Measurements from ENCODE around the gene GIPC1. TPM values are rescaled to one million over a fixed set of nuclear protein-coding genes. Genes with fewer than 3 reads are reported as not detected.

Gene GIPC1
- total RNA-seq, 4 donors from 2014 or later, result 135 to 217 (median 164) TPM

DNA sequence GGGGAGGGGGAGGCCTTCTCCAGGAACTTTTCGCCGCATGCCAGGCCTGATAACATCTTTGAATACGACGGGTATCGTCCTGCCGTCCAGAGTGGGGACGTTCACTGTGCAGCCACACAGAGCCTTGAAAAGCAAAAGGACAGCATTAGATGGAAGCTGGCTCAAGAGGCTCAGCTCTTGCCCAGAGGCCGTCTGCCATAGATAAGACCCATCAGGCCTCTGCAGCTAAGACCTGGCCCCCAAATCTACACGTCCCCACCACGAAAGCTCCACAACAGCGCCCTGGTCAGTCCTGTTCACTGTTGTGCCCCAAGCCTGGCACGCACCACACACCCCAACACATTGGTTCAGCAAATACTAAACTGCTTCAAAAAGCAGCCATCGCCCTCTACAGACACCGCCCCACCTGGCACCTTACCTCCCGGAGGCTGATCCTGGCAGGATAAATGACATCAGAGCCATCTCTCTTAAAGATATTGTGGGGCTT is 20.2 kb upstream of the GIPC1 start:
- H3K4me3 ChIP-seq (ENCODE audit: low read depth, poor library complexity, severe bottlenecking), result no peak overlapping the region
- TF ChIP-seq, protein P1, sequence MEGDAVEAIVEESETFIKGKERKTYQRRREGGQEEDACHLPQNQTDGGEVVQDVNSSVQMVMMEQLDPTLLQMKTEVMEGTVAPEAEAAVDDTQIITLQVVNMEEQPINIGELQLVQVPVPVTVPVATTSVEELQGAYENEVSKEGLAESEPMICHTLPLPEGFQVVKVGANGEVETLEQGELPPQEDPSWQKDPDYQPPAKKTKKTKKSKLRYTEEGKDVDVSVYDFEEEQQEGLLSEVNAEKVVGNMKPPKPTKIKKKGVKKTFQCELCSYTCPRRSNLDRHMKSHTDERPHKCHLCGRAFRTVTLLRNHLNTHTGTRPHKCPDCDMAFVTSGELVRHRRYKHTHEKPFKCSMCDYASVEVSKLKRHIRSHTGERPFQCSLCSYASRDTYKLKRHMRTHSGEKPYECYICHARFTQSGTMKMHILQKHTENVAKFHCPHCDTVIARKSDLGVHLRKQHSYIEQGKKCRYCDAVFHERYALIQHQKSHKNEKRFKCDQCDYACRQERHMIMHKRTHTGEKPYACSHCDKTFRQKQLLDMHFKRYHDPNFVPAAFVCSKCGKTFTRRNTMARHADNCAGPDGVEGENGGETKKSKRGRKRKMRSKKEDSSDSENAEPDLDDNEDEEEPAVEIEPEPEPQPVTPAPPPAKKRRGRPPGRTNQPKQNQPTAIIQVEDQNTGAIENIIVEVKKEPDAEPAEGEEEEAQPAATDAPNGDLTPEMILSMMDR (IDR thresholded peaks at IDR 0.05), result no peak
- no peak for TF ChIP-seq POLR2A (IDR thresholded peaks at IDR 0.05)
- 52 to 61% methylated on average over 15 of the region's 15 CpGs for WGBS, 2 donors
- intact Hi-C loops (cut with DNase I; ENCODE audit: low total_unique reads), result no loop called here
- no peak for DNase-seq (ENCODE audit: low spot score in 2 of 2)

DNA sequence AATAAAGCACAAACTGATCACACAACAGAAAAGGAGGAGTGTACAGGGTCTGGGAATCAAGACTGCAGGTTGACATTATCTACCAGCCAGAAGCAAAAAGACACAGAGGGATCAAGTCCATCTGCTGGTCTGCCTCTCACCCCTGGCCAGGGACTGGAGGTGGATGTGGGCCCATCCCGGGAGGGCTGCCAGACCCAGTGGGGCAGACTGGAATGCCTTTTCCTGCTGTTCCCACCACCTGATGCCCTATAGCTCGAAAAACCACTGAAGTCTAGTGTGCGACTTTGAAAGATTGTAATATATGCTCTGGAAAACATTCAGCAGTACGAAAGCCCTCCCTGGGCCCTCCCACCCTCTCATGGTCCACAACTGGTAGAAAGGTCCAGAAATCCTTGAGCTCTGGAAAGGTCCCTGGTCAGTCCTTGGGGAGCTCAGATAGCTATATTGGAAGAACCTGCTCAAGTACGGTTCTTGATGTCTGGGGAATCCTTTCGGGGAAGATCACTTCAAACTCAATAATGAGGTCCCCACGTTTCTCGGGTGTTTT is 19.6 kb upstream of the GIPC1 start:
- TF ChIP-seq, protein P1 (IDR thresholded peaks at IDR 0.05), result no peak
- no peak for TF ChIP-seq POLR2A (IDR thresholded peaks at IDR 0.05)
- WGBS, 2 donors, result 64% methylated on average over 8 of the region's 8 CpGs
- intact Hi-C loops (cut with DNase I; ENCODE audit: low total_unique reads), result no loop called here
- H3K4me3 ChIP-seq (ENCODE audit: low read depth, poor library complexity, severe bottlenecking), result no peak overlapping the region
- DNase-seq (ENCODE audit: low spot score in 2 of 2), result no peak

DNA sequence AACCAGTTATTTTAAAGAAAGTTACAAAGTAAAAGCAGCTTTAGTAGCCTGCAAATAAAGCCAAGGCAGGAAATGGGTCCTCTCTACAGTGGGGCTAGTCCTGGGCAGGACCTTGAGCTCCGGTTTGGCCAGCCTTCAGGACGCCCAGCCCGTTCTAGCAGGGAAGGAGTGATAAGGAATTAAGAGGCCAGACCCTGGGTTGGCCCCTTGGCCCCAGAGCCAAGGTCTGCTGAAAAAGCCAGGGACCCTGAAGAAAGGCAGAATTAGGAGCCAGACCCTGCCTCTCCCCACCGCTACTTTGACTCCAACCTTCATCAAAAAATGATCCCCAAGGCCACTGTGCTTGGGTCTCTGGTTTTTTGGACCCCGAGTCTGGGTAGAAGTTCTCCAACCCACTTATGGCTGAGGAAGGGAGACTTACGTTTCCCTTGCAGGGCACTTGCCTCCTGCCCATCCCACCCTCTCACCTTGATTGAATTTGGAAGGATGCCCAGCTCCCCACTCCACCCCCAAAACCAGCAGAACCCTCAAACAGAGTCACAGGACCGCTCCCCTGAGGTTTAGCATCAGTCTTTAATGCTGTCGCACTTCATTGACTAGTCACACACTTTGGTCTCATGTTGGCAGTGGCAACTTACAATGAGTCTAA is 18.4 kb upstream of the GIPC1 start:
- intact Hi-C loops (cut with DNase I; ENCODE audit: low total_unique reads), result no loop called here
- 81 to 83% methylated on average over 8 of the region's 8 CpGs for WGBS, 2 donors
- H3K4me3 ChIP-seq (ENCODE audit: low read depth, poor library complexity, severe bottlenecking), result no peak overlapping the region
- TF ChIP-seq, protein P1 (IDR thresholded peaks at IDR 0.05), result no peak
- TF ChIP-seq POLR2A (IDR thresholded peaks at IDR 0.05), result no peak
- no peak for DNase-seq (ENCODE audit: low spot score in 2 of 2)

DNA sequence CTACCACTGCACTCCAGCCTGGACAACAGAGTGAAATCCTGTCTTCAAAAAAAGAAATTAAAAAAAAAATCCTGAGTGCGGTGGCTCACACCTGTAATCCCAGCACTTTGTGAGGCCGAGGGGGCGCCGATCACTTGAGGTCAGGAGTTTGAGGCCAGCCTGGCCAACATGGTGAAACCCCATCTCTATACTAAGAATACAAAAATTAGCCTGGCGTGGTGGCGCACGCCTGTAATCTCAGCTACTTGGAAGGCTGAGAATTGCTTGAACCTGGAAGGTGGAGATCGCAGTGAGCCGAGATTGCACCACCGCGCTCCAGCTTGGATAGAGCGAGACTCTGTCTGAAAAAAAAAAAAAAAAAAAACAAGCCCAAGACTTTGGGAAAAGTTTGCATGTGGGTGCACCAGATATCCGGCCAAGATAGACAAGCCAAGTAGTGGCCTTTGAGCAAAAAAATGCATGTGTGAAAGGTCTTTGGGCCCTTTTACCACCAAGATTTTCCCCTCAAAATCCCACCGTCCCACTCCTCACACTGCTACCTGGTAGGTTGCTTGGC is 16.6 kb upstream of the GIPC1 start:
- TF ChIP-seq, protein P1 (IDR thresholded peaks at IDR 0.05), result no peak
- TF ChIP-seq POLR2A (IDR thresholded peaks at IDR 0.05), result no peak
- H3K4me3 ChIP-seq (ENCODE audit: low read depth, poor library complexity, severe bottlenecking), result no peak overlapping the region
- intact Hi-C loops (cut with DNase I; ENCODE audit: low total_unique reads), result no loop called here
- WGBS, 2 donors, result 85 to 88% methylated on average over 14 of the region's 14 CpGs
- DNase-seq (ENCODE audit: low spot score in 2 of 2), result no peak

DNA sequence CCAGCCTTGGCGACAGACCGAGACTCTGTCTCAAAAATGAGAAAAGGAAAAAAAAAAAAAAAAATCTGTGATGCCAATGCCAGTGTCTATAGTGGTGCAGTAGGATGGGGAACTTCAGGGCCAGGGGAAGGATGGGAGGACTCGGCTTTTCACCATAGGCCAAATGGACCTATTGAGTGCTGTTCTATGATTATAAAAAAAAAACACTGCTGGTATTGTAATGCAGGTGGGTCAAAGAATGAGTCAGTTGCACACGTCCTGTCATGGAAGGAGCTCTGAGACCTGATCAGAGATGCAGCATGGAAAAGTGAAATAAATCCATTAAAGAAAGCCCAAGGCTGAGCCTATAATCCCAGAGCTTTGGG is 15.3 kb upstream of the GIPC1 start:
- intact Hi-C loops (cut with DNase I; ENCODE audit: low total_unique reads), result no loop called here
- WGBS, 2 donors, result 48 to 52% methylated on average over 4 of the region's 4 CpGs
- no peak overlapping the region for H3K4me3 ChIP-seq (ENCODE audit: low read depth, poor library complexity, severe bottlenecking)
- no peak for DNase-seq (ENCODE audit: low spot score in 2 of 2)
- TF ChIP-seq, protein P1 (IDR thresholded peaks at IDR 0.05), result no peak
- TF ChIP-seq POLR2A (IDR thresholded peaks at IDR 0.05), result no peak

All from lower leg skin (tissue), 4 donors.